Lung (tissue), 12 donors: ENCODE results near the gene TGFB1I1. TPM values are rescaled to one million over a fixed set of nuclear protein-coding genes. Genes with fewer than 3 reads are reported as not detected.
A peak's percentile ranks its signal among the peaks of the same experiment; 100 is the strongest.

ENCODE experiments used
- ATAC-seq: fragments of 200-7000 bp; cut with Tn5 transposase; one replicate; pipeline ENCODE4 v1.9.1; 2020; ENCODE audit warnings: moderate number of reproducible peaks; ENCODE audit not compliant: insufficient read depth, low FRiP score
- DNase-seq, 3 donors: peaks; one replicate each; pipeline ENCODE4 v3.0.0-alpha.2; 2013 to 2017
- H3K27ac ChIP-seq, 2 donors: one replicate each; pipeline ENCODE4 v1.5.1; 2013; ENCODE audit warnings: mild to moderate bottlenecking in 2 of 2, moderate library complexity in 2 of 2, control low read depth in 1 of 2, inconsistent platforms in 1 of 2, low read depth in 1 of 2, low read length in 1 of 2
- H3K27me3 ChIP-seq, 3 donors: one replicate each; pipeline ENCODE4 v1.5.1; 2013; ENCODE audit warnings: low read length in 2 of 3; ENCODE audit not compliant: control insufficient read depth in 3 of 3, insufficient read depth in 3 of 3
- H3K36me3 ChIP-seq, 4 donors: one replicate each; pipeline ENCODE4 v1.5.1; 2013; ENCODE audit warnings: low read length in 4 of 4, mild to moderate bottlenecking in 1 of 4, moderate library complexity in 1 of 4; ENCODE audit not compliant: control insufficient read depth in 4 of 4, insufficient read depth in 4 of 4
- H3K4me1 ChIP-seq, 5 donors: one replicate each; pipeline ENCODE4 v1.5.1; 2013; ENCODE audit warnings: low read length in 5 of 5, mild to moderate bottlenecking in 2 of 5, moderate library complexity in 1 of 5; ENCODE audit not compliant: control insufficient read depth in 5 of 5, insufficient read depth in 5 of 5
- H3K4me3 ChIP-seq: one replicate; pipeline ENCODE4 v1.5.1; 2013; ENCODE audit warnings: mild to moderate bottlenecking, control low read depth, moderate library complexity
- H3K9ac ChIP-seq, 2 donors: one replicate each; pipeline ENCODE4 v1.5.1; 2013; ENCODE audit warnings: low read length in 2 of 2, control low read depth in 1 of 2; ENCODE audit not compliant: insufficient read depth in 1 of 2
- H3K9me3 ChIP-seq, 4 donors: one replicate each; pipeline ENCODE4 v1.5.1; 2013; ENCODE audit warnings: low read length in 3 of 4, mild to moderate bottlenecking in 1 of 4, moderate library complexity in 1 of 4; ENCODE audit not compliant: control insufficient read depth in 4 of 4, insufficient read depth in 3 of 4
- WGBS, 2 donors: extraction: QIAGEN DNeasy Blood & Tissue Kit; methylation state at CpG; one replicate each; pipeline ENCODE4 v1.1.7; 2013; 5-methylcytosine and 5-hydroxymethylcytosine counted together
- polyA plus RNA-seq, 2 donors: library from polyadenylated mRNA; stranded (reverse); fragments of 200-250 nt; gene quantifications; one replicate each; pipeline ENCODE4 v1.2.1, GENCODE V29; 2013
- total RNA-seq, 2 donors: library from RNA; depleted of rRNA in 1 of 2; stranded (reverse); fragments of >200 nt in 1 of 2; gene quantifications; one replicate each; pipeline ENCODE4 v1.2.1, GENCODE V29; 2014 to 2021
- TF ChIP-seq, protein P1 (sequence below): IDR thresholded peaks from 2 replicates; pipeline ENCODE4 v1.5.1; 2012; ENCODE audit warnings: mild to moderate bottlenecking; ENCODE audit errors: control extremely low read depth, extremely low read depth
- donor health status: control.
- donor health status: control.
- donor health status: Bipolar disorder and iron deficiency.
- donor health status: healthy.
- donor health status: DM: yes; HTN: yes; CAD: no.

The TGFB1I1 gene
- total and polyA plus RNA-seq, 4 donors = 25.1 to 58.9 (median 37.6) TPM

- 97 to 98% methylated on average over 5 of the region's 5 CpGs for WGBS, 2 donors
- Histone ChIP-seq H3K27me3 (no peaks in the 10 kb centered on the region), H3K4me3 (no peak overlapping the region), H3K36me3 (peaks cover 0 to 14% (median 6%) of the 10 kb centered on the region in 4 donors), H3K9me3 (no peaks in the 10 kb centered on the region), H3K27ac (no peak overlapping the region), H3K4me1 (peaks cover 0 to 23% (median 11%) of the 10 kb centered on the region in 5 donors), H3K9ac (no peak overlapping the region)
- DNase-seq (no peak), ATAC-seq (no peak)
- TF ChIP-seq, protein P1, sequence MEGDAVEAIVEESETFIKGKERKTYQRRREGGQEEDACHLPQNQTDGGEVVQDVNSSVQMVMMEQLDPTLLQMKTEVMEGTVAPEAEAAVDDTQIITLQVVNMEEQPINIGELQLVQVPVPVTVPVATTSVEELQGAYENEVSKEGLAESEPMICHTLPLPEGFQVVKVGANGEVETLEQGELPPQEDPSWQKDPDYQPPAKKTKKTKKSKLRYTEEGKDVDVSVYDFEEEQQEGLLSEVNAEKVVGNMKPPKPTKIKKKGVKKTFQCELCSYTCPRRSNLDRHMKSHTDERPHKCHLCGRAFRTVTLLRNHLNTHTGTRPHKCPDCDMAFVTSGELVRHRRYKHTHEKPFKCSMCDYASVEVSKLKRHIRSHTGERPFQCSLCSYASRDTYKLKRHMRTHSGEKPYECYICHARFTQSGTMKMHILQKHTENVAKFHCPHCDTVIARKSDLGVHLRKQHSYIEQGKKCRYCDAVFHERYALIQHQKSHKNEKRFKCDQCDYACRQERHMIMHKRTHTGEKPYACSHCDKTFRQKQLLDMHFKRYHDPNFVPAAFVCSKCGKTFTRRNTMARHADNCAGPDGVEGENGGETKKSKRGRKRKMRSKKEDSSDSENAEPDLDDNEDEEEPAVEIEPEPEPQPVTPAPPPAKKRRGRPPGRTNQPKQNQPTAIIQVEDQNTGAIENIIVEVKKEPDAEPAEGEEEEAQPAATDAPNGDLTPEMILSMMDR = no peak
These were observed 14.1 kb downstream of the TGFB1I1 start for GRCh38 chr16:31486045-31486444.

DNA sequence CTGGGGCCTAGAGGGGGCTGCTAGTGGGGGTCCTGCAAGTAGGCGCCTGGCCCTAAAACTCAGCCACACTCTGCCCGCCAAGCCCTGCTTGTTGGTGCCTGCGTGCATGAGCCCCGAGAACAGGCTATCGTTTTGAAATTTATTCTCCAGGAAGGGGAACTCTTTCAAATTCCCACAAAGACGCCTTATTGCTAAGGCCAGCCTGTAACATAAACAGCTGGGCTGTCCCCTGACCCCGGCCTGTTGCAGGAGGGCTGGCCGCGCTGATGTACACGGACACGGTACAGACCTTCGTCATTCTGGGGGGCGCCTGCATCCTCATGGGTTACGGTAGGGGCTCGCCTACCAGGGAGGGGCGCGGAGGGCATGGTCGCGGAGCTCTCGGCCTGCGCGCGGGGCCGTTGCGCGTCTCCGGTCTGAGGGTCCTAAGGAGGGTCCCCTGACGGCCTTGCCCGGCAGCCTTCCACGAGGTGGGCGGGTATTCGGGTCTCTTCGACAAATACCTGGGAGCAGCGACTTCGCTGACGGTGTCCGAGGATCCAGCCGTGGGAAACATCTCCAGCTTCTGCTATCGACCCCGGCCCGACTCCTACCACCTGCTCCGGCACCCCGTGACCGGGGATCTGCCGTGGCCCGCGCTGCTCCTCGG lies 15.2 kb downstream of the TGFB1I1 start:
- 3 to 8% methylated on average over 48 of the region's 48 CpGs for WGBS, 2 donors
- H3K9ac ChIP-seq = peak overlapping the region in 1 of 2 donors; percentile 42
- TF ChIP-seq, protein P1 = no peak
- H3K36me3 ChIP-seq = peaks cover 4 to 18% (median 9%) of the 10 kb centered on the region in 4 donors
- DNase-seq (peak in 1 of 3 donors; percentile 28), ATAC-seq (no peak)
- H3K27ac ChIP-seq = peak overlapping the region in 1 of 2 donors; percentile 14
- no peaks in the 10 kb centered on the region for H3K9me3 ChIP-seq
- H3K4me1 ChIP-seq = peaks cover 0 to 23% (median 11%) of the 10 kb centered on the region in 5 donors
- peak overlapping the region; percentile 17 for H3K4me3 ChIP-seq
- no peaks in the 10 kb centered on the region for H3K27me3 ChIP-seq

DNA sequence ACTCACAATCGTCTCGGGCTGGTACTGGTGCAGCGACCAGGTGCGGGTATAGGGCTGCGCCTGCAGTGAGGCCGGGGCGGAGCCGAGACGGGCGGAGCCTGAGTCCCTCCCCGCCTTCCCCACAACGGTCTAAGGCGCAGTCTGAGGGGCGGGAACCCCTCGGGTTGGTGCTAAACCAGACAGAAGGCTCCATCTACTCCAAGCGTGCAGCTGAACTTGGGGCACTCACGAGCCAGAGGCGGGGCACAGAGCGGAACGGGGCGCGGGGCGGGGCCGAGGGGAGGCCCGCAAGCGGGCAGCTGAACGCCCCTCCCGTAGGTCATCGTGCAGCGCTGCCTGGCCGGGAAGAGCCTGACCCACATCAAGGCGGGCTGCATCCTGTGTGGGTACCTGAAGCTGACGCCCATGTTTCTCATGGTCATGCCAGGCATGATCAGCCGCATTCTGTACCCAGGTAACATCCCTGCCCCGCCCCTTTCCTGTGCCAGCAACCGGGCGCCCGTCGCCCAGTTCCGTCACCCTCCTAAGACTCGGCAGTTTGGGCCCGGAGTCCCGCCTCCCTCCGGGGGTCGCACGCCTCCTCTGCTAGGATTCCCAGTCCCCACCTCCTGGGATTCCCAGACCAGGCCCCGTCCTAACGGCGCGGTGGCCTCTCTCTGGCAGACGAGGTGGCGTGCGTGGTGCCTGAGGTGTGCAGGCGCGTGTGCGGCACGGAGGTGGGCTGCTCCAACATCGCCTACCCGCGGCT lies 15.9 kb downstream of the TGFB1I1 start:
- DNase-seq (peak; percentile 64 to 78 (median 75)), ATAC-seq (peak; percentile 71)
- H3K27ac ChIP-seq = no peak overlapping the region
- H3K27me3 ChIP-seq = no peaks in the 10 kb centered on the region
- peak overlapping the region in 1 of 2 donors; percentile 42 for H3K9ac ChIP-seq
- peak overlapping the region; percentile 17 for H3K4me3 ChIP-seq
- peaks cover 5 to 22% (median 14%) of the 10 kb centered on the region in 4 donors for H3K36me3 ChIP-seq
- WGBS, 2 donors = 1% methylated on average over 58 to 60 of the region's 60 CpGs
- H3K9me3 ChIP-seq = no peaks in the 10 kb centered on the region
- H3K4me1 ChIP-seq = peaks cover 0 to 23% (median 11%) of the 10 kb centered on the region in 5 donors
- TF ChIP-seq, protein P1 = no peak
